ENCODE measurements around the gene GTF2A1L. TPM values are rescaled to one million over a fixed set of nuclear protein-coding genes. Genes with fewer than 3 reads are reported as not detected.
"Not testable (repeated sequence)": the region's sequence is repeated elsewhere in the genome, so short reads cannot be mapped to it uniquely, and the experiment has no call there.

GTF2A1L gene
- total RNA-seq, 2 experiments from 2014 or later: not detected

- H3K9me3 Mint-ChIP-seq: no peaks in the 10 kb centered on the region
- H3K4me3 Mint-ChIP-seq: no peak overlapping the region
- DNase-seq: no peak
- peaks cover 5% of the 10 kb centered on the region for H3K4me1 Mint-ChIP-seq
- no peak overlapping the region for H3K27ac Mint-ChIP-seq
- no peaks in the 10 kb centered on the region for H3K36me3 Mint-ChIP-seq
- no peaks in the 10 kb centered on the region for H3K27me3 Mint-ChIP-seq
- POLR2A ChIA-PET: interaction anchor here (0.5 kb wide), 1 partner anchor 107 kb away, joined by 3 read pairs; no protein-coding TSS in a partner anchor
- ATAC-seq (ENCODE audit: low read depth): no peak
These were observed 25.6 kb upstream of the GTF2A1L start for GRCh38 chr2:48592067-48592466.

- POLR2A ChIA-PET; H3K27me3 Mint-ChIP-seq; H3K27ac Mint-ChIP-seq; ATAC-seq (ENCODE audit: low read depth); H3K4me1 Mint-ChIP-seq; DNase-seq; H3K36me3 Mint-ChIP-seq; H3K4me3 Mint-ChIP-seq; H3K9me3 Mint-ChIP-seq: not testable (repeated sequence)
These were observed 20.9 kb upstream of the GTF2A1L start for GRCh38 chr2:48596751-48597150.

GRCh38 chr2:48597492-48597891, 20.2 kb upstream of the GTF2A1L start:
- no peaks in the 10 kb centered on the region for H3K27me3 Mint-ChIP-seq
- DNase-seq: no peak
- no peak for ATAC-seq (ENCODE audit: low read depth)
- no peak overlapping the region for H3K4me3 Mint-ChIP-seq
- H3K9me3 Mint-ChIP-seq: no peaks in the 10 kb centered on the region
- no peaks in the 10 kb centered on the region for H3K36me3 Mint-ChIP-seq
- POLR2A ChIA-PET: no interaction called here
- H3K4me1 Mint-ChIP-seq: no peaks in the 10 kb centered on the region
- H3K27ac Mint-ChIP-seq: no peak overlapping the region

GRCh38 chr2:48600204-48600813, 17.3 kb upstream of the GTF2A1L start:
- ATAC-seq (ENCODE audit: low read depth) (no peak), DNase-seq (no peak)
- POLR2A ChIA-PET: no interaction called here
- H3K27ac Mint-ChIP-seq: no peak overlapping the region
- H3K36me3 Mint-ChIP-seq: no peaks in the 10 kb centered on the region
- H3K9me3 Mint-ChIP-seq: no peaks in the 10 kb centered on the region
- H3K4me3 Mint-ChIP-seq: no peak overlapping the region
- no peaks in the 10 kb centered on the region for H3K27me3 Mint-ChIP-seq
- H3K4me1 Mint-ChIP-seq: no peaks in the 10 kb centered on the region

- H3K9me3 Mint-ChIP-seq: no peaks in the 10 kb centered on the region
- ATAC-seq (ENCODE audit: low read depth) (no peak), DNase-seq (no peak)
- no peak overlapping the region for H3K4me3 Mint-ChIP-seq
- POLR2A ChIA-PET: no interaction called here
- H3K36me3 Mint-ChIP-seq: no peaks in the 10 kb centered on the region
- no peak overlapping the region for H3K27ac Mint-ChIP-seq
- no peaks in the 10 kb centered on the region for H3K4me1 Mint-ChIP-seq
- no peaks in the 10 kb centered on the region for H3K27me3 Mint-ChIP-seq
These were observed 16.7 kb upstream of the GTF2A1L start for GRCh38 chr2:48600917-48601316.

- Mint-ChIP-seq H3K27ac (no peak overlapping the region), H3K4me1 (no peaks in the 10 kb centered on the region), H3K4me3 (no peak overlapping the region), H3K36me3 (no peaks in the 10 kb centered on the region), H3K9me3 (no peaks in the 10 kb centered on the region), H3K27me3 (no peaks in the 10 kb centered on the region)
- ATAC-seq (ENCODE audit: low read depth) (no peak), DNase-seq (no peak)
- POLR2A ChIA-PET: no interaction called here
These were observed 16.3 kb upstream of the GTF2A1L start for GRCh38 chr2:48601349-48601748.

GRCh38 chr2:48605482-48606175, 12.0 kb upstream of the GTF2A1L start:
- no peaks in the 10 kb centered on the region for H3K4me1 Mint-ChIP-seq
- H3K9me3 Mint-ChIP-seq: no peaks in the 10 kb centered on the region
- ATAC-seq (ENCODE audit: low read depth) (no peak), DNase-seq (no peak)
- no peak overlapping the region for H3K4me3 Mint-ChIP-seq
- H3K27ac Mint-ChIP-seq: no peak overlapping the region
- no peaks in the 10 kb centered on the region for H3K36me3 Mint-ChIP-seq
- POLR2A ChIA-PET: no interaction called here
- H3K27me3 Mint-ChIP-seq: no peaks in the 10 kb centered on the region

- Mint-ChIP-seq H3K27ac (no peak overlapping the region), H3K4me1 (no peaks in the 10 kb centered on the region), H3K9me3 (no peaks in the 10 kb centered on the region), H3K36me3 (no peaks in the 10 kb centered on the region), H3K27me3 (no peaks in the 10 kb centered on the region), H3K4me3 (no peak overlapping the region)
- ATAC-seq (ENCODE audit: low read depth): no peak
- DNase-seq: no peak
- POLR2A ChIA-PET: no interaction called here
These were observed 10.2 kb upstream of the GTF2A1L start for GRCh38 chr2:48607307-48608014.

- no peak overlapping the region for H3K4me3 Mint-ChIP-seq
- H3K27ac Mint-ChIP-seq: no peak overlapping the region
- POLR2A ChIA-PET: no interaction called here
- H3K4me1 Mint-ChIP-seq: no peaks in the 10 kb centered on the region
- no peak for ATAC-seq (ENCODE audit: low read depth)
- H3K27me3 Mint-ChIP-seq: peaks cover under 1% of the 10 kb centered on the region
- H3K9me3 Mint-ChIP-seq: peaks cover 2% of the 10 kb centered on the region
- H3K36me3 Mint-ChIP-seq: no peaks in the 10 kb centered on the region
- no peak for DNase-seq
These were observed 4.4 kb upstream of the GTF2A1L start for GRCh38 chr2:48613211-48613610.

- ATAC-seq (ENCODE audit: low read depth); POLR2A ChIA-PET; H3K9me3 Mint-ChIP-seq; H3K4me3 Mint-ChIP-seq; DNase-seq; H3K4me1 Mint-ChIP-seq; H3K27ac Mint-ChIP-seq; H3K27me3 Mint-ChIP-seq; H3K36me3 Mint-ChIP-seq: not testable (repeated sequence)
These were observed 3.1 kb upstream of the GTF2A1L start for GRCh38 chr2:48614581-48614980.

- H3K27ac Mint-ChIP-seq: no peak overlapping the region
- no peaks in the 10 kb centered on the region for H3K36me3 Mint-ChIP-seq
- DNase-seq: no peak
- no peaks in the 10 kb centered on the region for H3K4me1 Mint-ChIP-seq
- peaks cover 4% of the 10 kb centered on the region for H3K27me3 Mint-ChIP-seq
- H3K9me3 Mint-ChIP-seq: no peaks in the 10 kb centered on the region
- H3K4me3 Mint-ChIP-seq: no peak overlapping the region
- no peak for ATAC-seq (ENCODE audit: low read depth)
- POLR2A ChIA-PET: no interaction called here
These were observed 1.9 kb downstream of the GTF2A1L start for GRCh38 chr2:48619526-48619925.

GRCh38 chr2:48620604-48621003, 2.9 kb downstream of the GTF2A1L start:
- peaks cover 4% of the 10 kb centered on the region for H3K27me3 Mint-ChIP-seq
- no peaks in the 10 kb centered on the region for H3K4me1 Mint-ChIP-seq
- no peak overlapping the region for H3K27ac Mint-ChIP-seq
- no peak for ATAC-seq (ENCODE audit: low read depth)
- H3K4me3 Mint-ChIP-seq: no peak overlapping the region
- no peaks in the 10 kb centered on the region for H3K9me3 Mint-ChIP-seq
- POLR2A ChIA-PET: no interaction called here
- DNase-seq: no peak
- H3K36me3 Mint-ChIP-seq: no peaks in the 10 kb centered on the region

- H3K27me3 Mint-ChIP-seq; POLR2A ChIA-PET; H3K4me3 Mint-ChIP-seq; H3K9me3 Mint-ChIP-seq; DNase-seq; H3K36me3 Mint-ChIP-seq; H3K27ac Mint-ChIP-seq; ATAC-seq (ENCODE audit: low read depth); H3K4me1 Mint-ChIP-seq: not testable (repeated sequence)
These were observed 5.0 kb downstream of the GTF2A1L start for GRCh38 chr2:48622691-48623090.

- Mint-ChIP-seq H3K36me3 (no peaks in the 10 kb centered on the region), H3K9me3 (no peaks in the 10 kb centered on the region), H3K27ac (no peak overlapping the region), H3K27me3 (peaks cover 2% of the 10 kb centered on the region), H3K4me3 (no peak overlapping the region), H3K4me1 (no peaks in the 10 kb centered on the region)
- POLR2A ChIA-PET: no interaction called here
- DNase-seq: no peak
- no peak for ATAC-seq (ENCODE audit: low read depth)
These were observed 7.0 kb downstream of the GTF2A1L start for GRCh38 chr2:48624696-48625095.

Data from activated naive CD8-positive, alpha-beta T cell treated with anti-CD3 and anti-CD28 coated beads, Interleukin-2, amount 10 ng/mL, durations not matched to agents 7 days and 5 days (primary cell).